NT2/D1 (cell line): ENCODE measurements around the gene OR6K2.

Experiments
- SUZ12 ChIP-seq: IDR thresholded peaks from 2 replicates; pipeline ENCODE4 v1.6.1; 2011; ENCODE audit not compliant: insufficient read length, insufficient read depth; ENCODE audit errors: extremely low read depth
- YY1 ChIP-seq: IDR thresholded peaks from 2 replicates; pipeline ENCODE4 v1.6.1; 2011; ENCODE audit not compliant: insufficient read length, insufficient read depth
- ZNF274 ChIP-seq: IDR thresholded peaks from 2 replicates; pipeline ENCODE4 v1.6.1; 2011; ENCODE audit warnings: mild to moderate bottlenecking, low read depth, low read length

- TF ChIP-seq YY1 (no peak), SUZ12 (no peak), ZNF274 (no peak)
These were observed 18.8 kb downstream of the OR6K2 start for GRCh38 chr1:158681606-158682005.
